Type B pancreatic cell (in vitro differentiated cells): ENCODE data around the gene SPON2. TPM values are rescaled to one million over a fixed set of nuclear protein-coding genes. Genes with fewer than 3 reads are reported as not detected.

ENCODE experiments used
- DNase-seq: peaks from one replicate; pipeline ENCODE4 v3.0.0; 2021; ENCODE audit warnings: mixed read lengths; ENCODE audit not compliant: unreplicated experiment; ENCODE audit errors: extremely low spot score
- H3K27ac Mint-ChIP-seq: 2 replicates; pipeline ENCODE4 v1.8.0; 2021; ENCODE audit warnings: mild to moderate bottlenecking, mixed read lengths
- H3K27me3 Mint-ChIP-seq: 2 replicates; pipeline ENCODE4 v1.8.0; 2021; ENCODE audit warnings: mixed read lengths
- H3K36me3 Mint-ChIP-seq: 2 replicates; pipeline ENCODE4 v1.8.0; 2021; ENCODE audit warnings: mixed read lengths
- H3K4me1 Mint-ChIP-seq: one replicate; pipeline ENCODE4 v1.8.0; 2021; ENCODE audit warnings: mixed read lengths; ENCODE audit not compliant: unreplicated experiment
- H3K4me3 Mint-ChIP-seq: 2 replicates; pipeline ENCODE4 v1.8.0; 2021; ENCODE audit warnings: mild to moderate bottlenecking, mixed read lengths
- H3K9me3 Mint-ChIP-seq: 2 replicates; pipeline ENCODE4 v1.8.0; 2021; ENCODE audit warnings: mixed read lengths
- CTCF ChIP-seq: fragments of 200-600 bp; sonication (generic); conservative IDR thresholded peaks from 2 replicates; pipeline ENCODE4 v1.5.0; 2021; ENCODE audit warnings: antibody characterized with exemption, mild to moderate bottlenecking
- total RNA-seq: library from RNA; stranded (reverse); gene quantifications from 2 replicates; pipeline ENCODE4 v1.2.1, GENCODE V29; 2021; ENCODE audit warnings: low replicate concordance

The SPON2 gene
- total RNA-seq, 1 donor from 2014 or later, result 10.4 TPM

- no peak for DNase-seq
- TF ChIP-seq CTCF, result no peak
- Mint-ChIP-seq H3K36me3 (peaks cover 21% of the 10 kb centered on the region), H3K27me3 (no peaks in the 10 kb centered on the region), H3K9me3 (no peaks in the 10 kb centered on the region), H3K4me1 (no peaks in the 10 kb centered on the region), H3K27ac (no peak overlapping the region), H3K4me3 (no peak overlapping the region)
These were observed 45.0 kb upstream of the SPON2 start for GRCh38 chr4:1217366-1217765.

GRCh38 chr4:1216869-1217294 lies 44.5 kb upstream of the SPON2 start:
- TF ChIP-seq CTCF, result no peak
- Mint-ChIP-seq H3K9me3 (no peaks in the 10 kb centered on the region), H3K4me1 (no peaks in the 10 kb centered on the region)

DNA sequence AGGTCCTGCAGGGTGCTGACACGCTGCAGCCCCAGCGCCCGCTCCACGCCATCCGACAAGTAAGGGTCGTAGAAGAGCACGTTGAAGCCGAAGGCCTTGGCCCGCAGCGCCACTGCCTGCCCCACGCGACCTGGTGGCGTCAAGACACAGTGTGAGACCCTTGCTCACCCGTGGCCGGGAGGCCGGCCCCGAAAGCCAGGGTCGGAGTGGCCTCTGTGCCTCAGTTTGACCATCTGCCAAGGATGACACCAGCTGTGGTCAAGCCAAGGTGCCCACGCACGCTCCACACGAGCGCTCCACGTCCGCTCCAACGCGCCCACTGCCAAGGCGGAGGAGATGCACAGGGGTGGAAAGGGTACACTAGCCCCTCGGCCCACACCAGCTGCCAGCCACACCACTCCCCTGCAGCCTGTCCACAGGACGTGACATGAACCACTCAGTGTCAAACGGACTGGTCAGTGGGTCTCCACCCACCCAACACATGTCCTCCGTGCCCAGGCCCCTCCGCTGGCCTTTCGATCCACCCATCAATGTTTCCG lies 43.8 kb upstream of the SPON2 start:
- H3K36me3 Mint-ChIP-seq, result peaks cover 19% of the 10 kb centered on the region
- no peak for TF ChIP-seq CTCF
- no peak overlapping the region for H3K4me3 Mint-ChIP-seq
- no peak overlapping the region for H3K27ac Mint-ChIP-seq
- H3K9me3 Mint-ChIP-seq, result no peaks in the 10 kb centered on the region
- no peaks in the 10 kb centered on the region for H3K27me3 Mint-ChIP-seq
- no peak for DNase-seq
- H3K4me1 Mint-ChIP-seq, result no peaks in the 10 kb centered on the region

More at GRCh38 chr4:1216869-1217294, 44.5 kb upstream of the SPON2 start:
- no peak overlapping the region for H3K27ac Mint-ChIP-seq
- no peak for DNase-seq
- no peak overlapping the region for H3K4me3 Mint-ChIP-seq
- no peaks in the 10 kb centered on the region for H3K27me3 Mint-ChIP-seq
- peaks cover 21% of the 10 kb centered on the region for H3K36me3 Mint-ChIP-seq

- H3K27me3 Mint-ChIP-seq, result no peaks in the 10 kb centered on the region
- no peaks in the 10 kb centered on the region for H3K9me3 Mint-ChIP-seq
- no peak overlapping the region for H3K27ac Mint-ChIP-seq
- no peak for DNase-seq
- no peak for TF ChIP-seq CTCF
- peaks cover 16% of the 10 kb centered on the region for H3K36me3 Mint-ChIP-seq
- no peaks in the 10 kb centered on the region for H3K4me1 Mint-ChIP-seq
- H3K4me3 Mint-ChIP-seq, result no peak overlapping the region
These were observed 43.0 kb upstream of the SPON2 start for GRCh38 chr4:1215141-1216075.

DNA sequence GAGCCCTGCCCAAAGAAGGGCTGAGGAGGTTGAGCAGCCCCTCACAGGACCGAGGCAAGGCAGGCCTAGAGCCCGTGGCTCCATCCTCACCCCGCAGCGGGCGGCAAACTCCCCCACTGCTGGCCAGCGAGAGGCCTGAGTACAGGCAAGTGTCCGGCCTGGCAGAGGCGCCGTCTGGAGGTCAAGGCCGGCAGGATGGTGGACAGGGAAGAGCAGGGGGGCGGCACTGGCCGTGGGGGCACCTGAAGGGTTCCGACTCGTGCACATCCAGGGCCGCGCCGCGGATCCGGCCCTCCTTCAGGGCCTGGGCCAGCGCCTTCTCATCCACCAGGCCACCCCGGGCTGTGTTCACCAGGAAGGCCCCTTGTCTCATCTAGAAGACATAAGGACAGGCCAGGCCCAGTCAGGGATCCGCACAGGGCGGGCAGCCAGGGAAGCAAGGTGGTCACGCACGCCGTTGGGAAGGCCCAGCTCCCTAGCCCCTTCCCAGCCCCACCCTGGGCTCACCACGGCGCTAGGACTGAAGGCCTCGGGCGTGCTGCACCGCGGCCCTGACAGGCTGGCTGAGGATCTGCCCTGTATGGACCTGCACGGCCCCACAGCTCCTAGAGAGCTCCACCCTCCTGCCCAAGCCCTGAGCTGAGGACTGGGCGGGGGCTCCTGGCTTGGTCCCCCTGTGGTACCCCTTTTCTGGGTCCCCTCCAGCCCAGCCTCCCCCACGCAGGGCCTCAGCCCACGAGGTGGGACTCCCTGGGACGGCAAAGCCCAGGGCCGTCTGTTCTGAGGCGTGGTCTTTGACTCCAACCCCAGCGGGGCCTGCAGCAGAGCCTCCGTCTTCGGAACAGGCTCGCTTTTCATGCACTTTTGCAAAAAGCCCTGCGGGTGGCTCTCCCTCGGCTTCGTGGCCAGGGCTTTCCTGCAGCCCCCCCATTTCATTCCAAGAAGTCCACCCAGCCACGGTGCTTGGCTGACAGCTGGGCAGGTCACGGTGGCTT lies 42.0 kb upstream of the SPON2 start:
- H3K4me3 Mint-ChIP-seq, result no peak overlapping the region

More for the DNA sequence above, 42.0 kb upstream of the SPON2 start:
- Mint-ChIP-seq H3K4me1 (no peaks in the 10 kb centered on the region), H3K27me3 (no peaks in the 10 kb centered on the region), H3K36me3 (peaks cover 12% of the 10 kb centered on the region), H3K9me3 (no peaks in the 10 kb centered on the region), H3K27ac (no peak overlapping the region)
- DNase-seq, result no peak
- TF ChIP-seq CTCF, result no peak
